ENCODE measurements around the gene NRIP3. TPM values are rescaled to one million over a fixed set of nuclear protein-coding genes. Genes with fewer than 3 reads are reported as not detected.

NRIP3 gene
- total RNA-seq, 1 experiment from 2014 or later, result 22.8 TPM

- Histone ChIP-seq H3K36me3 (ENCODE audit: control insufficient read depth, insufficient read depth, low read length) (no peaks in the 10 kb centered on the region), H3K9me3 (ENCODE audit: control insufficient read depth, insufficient read depth, low read depth, low read length) (no peaks in the 10 kb centered on the region), H3K4me3 (ENCODE audit: low read depth in 2 of 2, low read length in 2 of 2) (no peak overlapping the region), H3K27ac (ENCODE audit: low read length) (no peak overlapping the region), H3K27me3 (ENCODE audit: control insufficient read depth, insufficient read depth, low read length) (no peaks in the 10 kb centered on the region), H3K4me1 (ENCODE audit: control insufficient read depth, insufficient read depth, low read length) (no peaks in the 10 kb centered on the region)
- in situ Hi-C loops (cut with HindIII; ENCODE audit: low pct_unique_long_range_greater_than_20kb, low sequenced_read_pairs) (no loop called here), intact Hi-C loops (cut with micrococcal nuclease; ENCODE audit: unreplicated experiment) (loop anchor here (5.0 kb wide), 1 partner anchor 487 kb away; no protein-coding TSS in a partner anchor)
- TF ChIP-seq POLR2AphosphoS5 (IDR thresholded peaks at IDR 0.05; ENCODE audit: low read depth, low read length) (no peak), REST (IDR thresholded peaks at IDR 0.05; ENCODE audit: insufficient read depth in 1 of 2, low read depth in 2 of 2, low read length in 1 of 2) (no peak), CTCF (IDR thresholded peaks at IDR 0.05) (no peak), SIN3A (IDR thresholded peaks at IDR 0.05; ENCODE audit: borderline replicate concordance, insufficient read depth, low read depth, low read length) (no peak), TCF7L2 (IDR thresholded peaks at IDR 0.05; ENCODE audit: low read depth, low read length) (no peak)
- POLR2A ChIA-PET, result no interaction called here
- DNase-seq (ENCODE audit: low read depth, low spot score) (no peak), ATAC-seq (no peak)
- CTCF ChIA-PET, result interaction anchor here (1.5 kb wide), 1 partner anchor 118 kb away, joined by 4 read pairs; no protein-coding TSS in a partner anchor
- BruUV-seq (replicated peaks), result no TSS peak
Measured at GRCh38 chr11:9019861-9020260, 16.1 kb upstream of the NRIP3 start.

- intact Hi-C loops (cut with micrococcal nuclease; ENCODE audit: unreplicated experiment), result loop anchor here (5.0 kb wide), 1 partner anchor 490 kb away; no protein-coding TSS in a partner anchor
- TF ChIP-seq REST (IDR thresholded peaks at IDR 0.05; ENCODE audit: insufficient read depth in 1 of 2, low read depth in 2 of 2, low read length in 1 of 2) (no peak), POLR2AphosphoS5 (IDR thresholded peaks at IDR 0.05; ENCODE audit: low read depth, low read length) (no peak), TCF7L2 (IDR thresholded peaks at IDR 0.05; ENCODE audit: low read depth, low read length) (no peak), CTCF (IDR thresholded peaks at IDR 0.05) (no peak), SIN3A (IDR thresholded peaks at IDR 0.05; ENCODE audit: borderline replicate concordance, insufficient read depth, low read depth, low read length) (no peak)
- no peaks in the 10 kb centered on the region for H3K36me3 ChIP-seq (ENCODE audit: control insufficient read depth, insufficient read depth, low read length)
- DNase-seq (ENCODE audit: low read depth, low spot score) (no peak), ATAC-seq (no peak)
- H3K9me3 ChIP-seq (ENCODE audit: control insufficient read depth, insufficient read depth, low read depth, low read length), result no peaks in the 10 kb centered on the region
- ChIA-PET POLR2A (no interaction called here), CTCF (interaction anchor here (3.4 kb wide), 1 partner anchor 120 kb away, joined by 48 read pairs; no protein-coding TSS in a partner anchor)
- in situ Hi-C loops (cut with HindIII; ENCODE audit: low pct_unique_long_range_greater_than_20kb, low sequenced_read_pairs), result no loop called here
- H3K4me3 ChIP-seq (ENCODE audit: low read depth in 2 of 2, low read length in 2 of 2), result no peak overlapping the region
- H3K27me3 ChIP-seq (ENCODE audit: control insufficient read depth, insufficient read depth, low read length), result no peaks in the 10 kb centered on the region
- H3K27ac ChIP-seq (ENCODE audit: low read length), result no peak overlapping the region
- no peaks in the 10 kb centered on the region for H3K4me1 ChIP-seq (ENCODE audit: control insufficient read depth, insufficient read depth, low read length)
- no TSS peak for BruUV-seq (replicated peaks)
Measured at GRCh38 chr11:9017773-9018172, 14.0 kb upstream of the NRIP3 start.

Data from Panc1 (cell line).